HPDE6-E6E7 (cell line): ENCODE measurements around the gene DLG1.

ENCODE experiments used
- DNase-seq: peaks from one replicate; pipeline ENCODE4 v3.0.0; 2011; ENCODE audit warnings: missing footprints; ENCODE audit errors: extremely low spot score

DLG1 gene

GRCh38 chr3:196997311-196997710, 301.1 kb downstream of the DLG1 start:
- no peak for DNase-seq

- DNase-seq = no peak
Measured at GRCh38 chr3:196996454-196997265, 301.8 kb downstream of the DLG1 start.

- no peak for DNase-seq
Measured at GRCh38 chr3:196995646-196996355, 302.6 kb downstream of the DLG1 start.

GRCh38 chr3:196995027-196995426, 303.4 kb downstream of the DLG1 start:
- no peak for DNase-seq

GRCh38 chr3:196994056-196994455, 304.4 kb downstream of the DLG1 start:
- no peak for DNase-seq
